Neural progenitor cell (in vitro differentiated cells): Measurements from ENCODE around the gene TCF7L1.

ENCODE experiments used
- EZH2phosphoT487 ChIP-seq: fragments of 200-600 bp; sonication (generic); IDR thresholded peaks from 2 replicates; pipeline ENCODE4 v1.6.1; 2017; ENCODE audit warnings: antibody characterized with exemption
- TF ChIP-seq, protein P1 (sequence below): fragments of 200-600 bp; sonication (generic); IDR thresholded peaks from 2 replicates; pipeline ENCODE4 v1.5.1; 2017; ENCODE audit warnings: antibody characterized with exemption, mild to moderate bottlenecking

DNA sequence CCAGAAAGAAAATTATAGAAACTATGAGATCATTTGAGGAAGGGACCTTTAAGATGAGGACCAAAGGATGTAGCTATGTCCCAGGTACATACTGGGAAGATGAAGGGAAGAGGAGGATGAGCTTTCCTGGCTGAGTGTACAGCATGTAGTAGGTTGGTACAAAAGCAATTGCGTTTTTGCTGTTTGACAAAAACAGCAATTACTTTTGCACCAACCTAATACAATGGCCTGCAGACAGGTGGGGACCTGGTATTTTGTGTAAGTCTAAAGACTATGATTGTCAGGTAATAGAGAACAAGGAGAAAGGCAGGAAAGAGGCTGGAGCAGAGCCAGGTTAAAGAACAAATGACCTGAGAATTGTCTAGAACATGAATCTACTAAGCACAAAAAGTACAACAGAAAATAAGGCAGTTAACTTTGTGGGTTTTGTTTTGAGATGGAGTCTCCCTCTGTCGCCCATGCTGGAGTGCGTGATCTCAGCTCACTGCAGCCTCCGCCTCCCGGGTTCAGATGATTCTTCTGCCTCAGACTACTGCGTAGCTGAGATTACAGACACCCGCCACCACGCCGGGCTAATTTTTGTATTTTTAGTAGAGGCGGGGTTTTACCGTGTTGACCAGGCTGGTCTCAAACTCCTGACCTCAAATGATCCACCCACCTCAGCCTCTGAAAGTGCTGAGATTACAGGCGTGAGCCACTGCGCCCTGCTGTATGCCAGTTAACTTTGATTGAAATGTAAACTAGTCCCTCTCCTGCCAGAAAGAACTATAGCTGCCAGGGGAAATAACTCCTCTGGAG lies 197.8 kb downstream of the TCF7L1 start:
- TF ChIP-seq, protein P1, sequence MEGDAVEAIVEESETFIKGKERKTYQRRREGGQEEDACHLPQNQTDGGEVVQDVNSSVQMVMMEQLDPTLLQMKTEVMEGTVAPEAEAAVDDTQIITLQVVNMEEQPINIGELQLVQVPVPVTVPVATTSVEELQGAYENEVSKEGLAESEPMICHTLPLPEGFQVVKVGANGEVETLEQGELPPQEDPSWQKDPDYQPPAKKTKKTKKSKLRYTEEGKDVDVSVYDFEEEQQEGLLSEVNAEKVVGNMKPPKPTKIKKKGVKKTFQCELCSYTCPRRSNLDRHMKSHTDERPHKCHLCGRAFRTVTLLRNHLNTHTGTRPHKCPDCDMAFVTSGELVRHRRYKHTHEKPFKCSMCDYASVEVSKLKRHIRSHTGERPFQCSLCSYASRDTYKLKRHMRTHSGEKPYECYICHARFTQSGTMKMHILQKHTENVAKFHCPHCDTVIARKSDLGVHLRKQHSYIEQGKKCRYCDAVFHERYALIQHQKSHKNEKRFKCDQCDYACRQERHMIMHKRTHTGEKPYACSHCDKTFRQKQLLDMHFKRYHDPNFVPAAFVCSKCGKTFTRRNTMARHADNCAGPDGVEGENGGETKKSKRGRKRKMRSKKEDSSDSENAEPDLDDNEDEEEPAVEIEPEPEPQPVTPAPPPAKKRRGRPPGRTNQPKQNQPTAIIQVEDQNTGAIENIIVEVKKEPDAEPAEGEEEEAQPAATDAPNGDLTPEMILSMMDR, result no peak
- no peak for TF ChIP-seq EZH2phosphoT487
